RWPE2 (cell line): Measurements from ENCODE around the gene SLC24A5.

ENCODE experiments used
- ATAC-seq: fragments of 200-7000 bp; cut with Tn5 transposase; 3 replicates; pipeline ENCODE4 v1.9.1; 2021; ENCODE audit warnings: low read depth
- DNase-seq: peaks from one replicate; pipeline ENCODE4 v3.0.0-alpha.2; 2020; ENCODE audit warnings: low spot score
- H3K27ac ChIP-seq: fragments of 450-650 bp; 2 replicates; pipeline ENCODE4 v1.5.1; 2017; ENCODE audit warnings: mild to moderate bottlenecking; ENCODE audit not compliant: poor library complexity, severe bottlenecking
- H3K27me3 ChIP-seq: fragments of 250-450 bp; sonication (Bioruptor Pico); 2 replicates; pipeline ENCODE4 v1.5.1; 2021; ENCODE audit warnings: mild to moderate bottlenecking, moderate library complexity; ENCODE audit not compliant: insufficient read depth, poor library complexity, severe bottlenecking
- H3K36me3 ChIP-seq: fragments of 250-450 bp; sonication (Bioruptor Pico); 2 replicates; pipeline ENCODE4 v1.5.1; 2020; ENCODE audit warnings: low read depth, mild to moderate bottlenecking, moderate library complexity
- H3K4me1 ChIP-seq: fragments of 250-450 bp; sonication (Bioruptor Pico); 2 replicates; pipeline ENCODE4 v1.5.1; 2021; ENCODE audit warnings: mild to moderate bottlenecking, moderate library complexity; ENCODE audit not compliant: insufficient read depth, poor library complexity, severe bottlenecking
- H3K4me3 ChIP-seq: fragments of 250-450 bp; sonication (Bioruptor Pico); 2 replicates; pipeline ENCODE4 v1.5.1; 2021; ENCODE audit warnings: mild to moderate bottlenecking, moderate library complexity; ENCODE audit not compliant: severe bottlenecking
- H3K9me3 ChIP-seq: fragments of 250-450 bp; sonication (Bioruptor Pico); 2 replicates; pipeline ENCODE4 v1.5.1; 2021; ENCODE audit warnings: mild to moderate bottlenecking, moderate library complexity; ENCODE audit not compliant: severe bottlenecking
- TF ChIP-seq, protein P1 (sequence below): fragments of 450-650 bp; IDR thresholded peaks from one replicate; pipeline ENCODE4 v1.5.1; 2017; ENCODE audit warnings: mild to moderate bottlenecking, moderate library complexity; ENCODE audit not compliant: poor library complexity, severe bottlenecking

The SLC24A5 gene

DNA sequence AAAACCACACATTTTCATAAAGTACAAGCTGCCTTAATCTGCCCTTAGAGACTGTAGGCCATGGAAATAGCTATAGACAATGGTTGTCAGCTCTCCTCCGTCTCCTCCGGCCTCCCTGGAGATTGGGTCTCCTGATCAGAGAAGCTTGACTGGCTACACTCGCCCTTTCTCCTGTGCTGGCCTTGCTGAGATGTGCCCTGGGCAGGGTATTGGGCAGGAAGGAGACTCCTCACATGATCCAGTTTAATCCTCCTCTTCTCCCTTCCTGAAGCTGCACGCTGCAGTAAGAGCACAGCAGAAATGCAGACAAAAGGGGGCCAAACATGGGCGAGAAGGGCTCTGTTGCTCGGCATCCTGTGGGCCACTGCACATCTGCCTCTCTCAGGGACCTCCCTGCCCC is at the start of gene SLC24A5:
TSS of gene SLC24A5 (plus strand) at position 246 of the 400 bp plus-strand sequence. CDS start at position 301, 55 bp downstream.
- no peaks in the 10 kb centered on the region for H3K36me3 ChIP-seq
- ATAC-seq (peak; percentile 17; the same call in 1 of the 3 replicates), DNase-seq (no peak)
- H3K4me3 ChIP-seq: no peak within 1 kb of the TSS
- no peaks in the 10 kb centered on the region for H3K4me1 ChIP-seq
- TF ChIP-seq, protein P1, sequence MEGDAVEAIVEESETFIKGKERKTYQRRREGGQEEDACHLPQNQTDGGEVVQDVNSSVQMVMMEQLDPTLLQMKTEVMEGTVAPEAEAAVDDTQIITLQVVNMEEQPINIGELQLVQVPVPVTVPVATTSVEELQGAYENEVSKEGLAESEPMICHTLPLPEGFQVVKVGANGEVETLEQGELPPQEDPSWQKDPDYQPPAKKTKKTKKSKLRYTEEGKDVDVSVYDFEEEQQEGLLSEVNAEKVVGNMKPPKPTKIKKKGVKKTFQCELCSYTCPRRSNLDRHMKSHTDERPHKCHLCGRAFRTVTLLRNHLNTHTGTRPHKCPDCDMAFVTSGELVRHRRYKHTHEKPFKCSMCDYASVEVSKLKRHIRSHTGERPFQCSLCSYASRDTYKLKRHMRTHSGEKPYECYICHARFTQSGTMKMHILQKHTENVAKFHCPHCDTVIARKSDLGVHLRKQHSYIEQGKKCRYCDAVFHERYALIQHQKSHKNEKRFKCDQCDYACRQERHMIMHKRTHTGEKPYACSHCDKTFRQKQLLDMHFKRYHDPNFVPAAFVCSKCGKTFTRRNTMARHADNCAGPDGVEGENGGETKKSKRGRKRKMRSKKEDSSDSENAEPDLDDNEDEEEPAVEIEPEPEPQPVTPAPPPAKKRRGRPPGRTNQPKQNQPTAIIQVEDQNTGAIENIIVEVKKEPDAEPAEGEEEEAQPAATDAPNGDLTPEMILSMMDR: no peak
- no peak within 1 kb of the TSS for H3K27ac ChIP-seq
- no peaks in the 10 kb centered on the region for H3K27me3 ChIP-seq
- no peaks in the 10 kb centered on the region for H3K9me3 ChIP-seq

- H3K27ac ChIP-seq: no peak overlapping the region
- DNase-seq: no peak
- H3K9me3 ChIP-seq: no peaks in the 10 kb centered on the region
- ATAC-seq: no peak
- no peaks in the 10 kb centered on the region for H3K27me3 ChIP-seq
- no peaks in the 10 kb centered on the region for H3K4me1 ChIP-seq
- no peak overlapping the region for H3K4me3 ChIP-seq
- TF ChIP-seq, protein P1: no peak
- no peaks in the 10 kb centered on the region for H3K36me3 ChIP-seq
Measured at GRCh38 chr15:48072941-48073340, 47.8 kb upstream of the SLC24A5 start.

DNA sequence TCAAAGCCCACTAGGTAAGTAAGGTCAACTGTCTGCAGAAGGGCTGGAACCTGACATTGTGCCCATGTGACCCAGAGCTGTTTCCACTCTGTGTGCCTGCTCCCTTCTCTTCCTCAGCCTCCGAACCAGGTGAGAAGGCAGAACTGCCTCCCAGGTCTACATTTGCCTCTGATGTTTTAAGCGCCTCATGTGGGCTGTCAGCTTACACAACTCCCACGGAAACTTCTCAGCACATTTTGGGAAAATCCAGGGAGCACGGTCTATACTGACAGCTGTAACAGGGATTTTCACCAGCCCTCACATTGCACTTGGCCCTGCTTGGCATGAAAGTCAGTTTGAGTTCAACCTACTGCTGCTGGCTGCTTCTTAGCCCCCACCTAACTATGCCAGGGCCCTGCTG is 46.9 kb upstream of the SLC24A5 start:
- Histone ChIP-seq H3K4me1 (no peaks in the 10 kb centered on the region), H3K36me3 (no peaks in the 10 kb centered on the region), H3K27me3 (no peaks in the 10 kb centered on the region), H3K27ac (no peak overlapping the region), H3K4me3 (no peak overlapping the region), H3K9me3 (no peaks in the 10 kb centered on the region)
- TF ChIP-seq, protein P1: no peak
- DNase-seq (no peak), ATAC-seq (no peak)

- Histone ChIP-seq H3K36me3 (no peaks in the 10 kb centered on the region), H3K27ac (no peak overlapping the region), H3K4me3 (no peak overlapping the region), H3K4me1 (no peaks in the 10 kb centered on the region), H3K27me3 (no peaks in the 10 kb centered on the region), H3K9me3 (no peaks in the 10 kb centered on the region)
- TF ChIP-seq, protein P1: no peak
- ATAC-seq: no peak
- no peak for DNase-seq
Measured at GRCh38 chr15:48076454-48076853, 44.3 kb upstream of the SLC24A5 start.

DNA sequence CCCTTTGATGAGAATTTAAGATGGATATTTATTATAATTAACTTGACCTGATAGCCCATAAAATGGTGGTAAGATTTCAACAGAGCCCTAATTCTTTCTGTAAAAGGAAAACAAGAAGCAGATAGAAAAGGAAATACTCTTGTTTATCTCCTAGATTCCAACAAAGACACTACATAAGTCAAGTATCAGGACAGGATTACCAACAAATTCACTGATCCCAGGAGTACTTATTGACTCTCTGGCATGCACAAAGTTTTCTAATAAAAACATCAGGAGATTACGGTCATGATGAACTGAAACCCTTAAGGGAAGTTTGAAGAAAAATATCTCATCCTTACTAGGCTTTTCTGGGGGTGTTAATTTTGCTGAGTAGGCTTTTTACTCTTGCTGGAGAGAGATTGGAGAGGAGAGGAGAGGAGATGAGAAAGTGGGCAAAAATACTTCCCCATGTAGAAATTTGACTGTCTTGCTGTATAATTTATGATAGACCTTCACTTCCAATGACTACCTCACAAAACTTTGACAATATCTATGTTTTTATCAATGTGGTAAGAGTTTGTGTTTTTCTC is 43.1 kb upstream of the SLC24A5 start:
- DNase-seq: no peak
- H3K4me3 ChIP-seq: no peak overlapping the region
- no peak for ATAC-seq
- TF ChIP-seq, protein P1: no peak
- H3K4me1 ChIP-seq: no peaks in the 10 kb centered on the region
- H3K27ac ChIP-seq: no peak overlapping the region
- no peaks in the 10 kb centered on the region for H3K36me3 ChIP-seq
- no peaks in the 10 kb centered on the region for H3K9me3 ChIP-seq
- peaks cover 3% of the 10 kb centered on the region for H3K27me3 ChIP-seq
